GM10266 (cell line): ENCODE data around the gene DYNLT3.

ENCODE experiments used
- DNase-seq: peaks from one replicate; pipeline ENCODE4 v3.0.0; 2012; ENCODE audit errors: extremely low spot score
- TF ChIP-seq, protein P1 (sequence below): IDR thresholded peaks from 2 replicates; pipeline ENCODE4 v1.5.1; 2012; ENCODE audit warnings: mild to moderate bottlenecking, low read depth; ENCODE audit not compliant: control insufficient read depth, insufficient read depth; ENCODE audit errors: missing control alignments

Gene DYNLT3, protein sequence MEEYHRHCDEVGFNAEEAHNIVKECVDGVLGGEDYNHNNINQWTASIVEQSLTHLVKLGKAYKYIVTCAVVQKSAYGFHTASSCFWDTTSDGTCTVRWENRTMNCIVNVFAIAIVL

DNA sequence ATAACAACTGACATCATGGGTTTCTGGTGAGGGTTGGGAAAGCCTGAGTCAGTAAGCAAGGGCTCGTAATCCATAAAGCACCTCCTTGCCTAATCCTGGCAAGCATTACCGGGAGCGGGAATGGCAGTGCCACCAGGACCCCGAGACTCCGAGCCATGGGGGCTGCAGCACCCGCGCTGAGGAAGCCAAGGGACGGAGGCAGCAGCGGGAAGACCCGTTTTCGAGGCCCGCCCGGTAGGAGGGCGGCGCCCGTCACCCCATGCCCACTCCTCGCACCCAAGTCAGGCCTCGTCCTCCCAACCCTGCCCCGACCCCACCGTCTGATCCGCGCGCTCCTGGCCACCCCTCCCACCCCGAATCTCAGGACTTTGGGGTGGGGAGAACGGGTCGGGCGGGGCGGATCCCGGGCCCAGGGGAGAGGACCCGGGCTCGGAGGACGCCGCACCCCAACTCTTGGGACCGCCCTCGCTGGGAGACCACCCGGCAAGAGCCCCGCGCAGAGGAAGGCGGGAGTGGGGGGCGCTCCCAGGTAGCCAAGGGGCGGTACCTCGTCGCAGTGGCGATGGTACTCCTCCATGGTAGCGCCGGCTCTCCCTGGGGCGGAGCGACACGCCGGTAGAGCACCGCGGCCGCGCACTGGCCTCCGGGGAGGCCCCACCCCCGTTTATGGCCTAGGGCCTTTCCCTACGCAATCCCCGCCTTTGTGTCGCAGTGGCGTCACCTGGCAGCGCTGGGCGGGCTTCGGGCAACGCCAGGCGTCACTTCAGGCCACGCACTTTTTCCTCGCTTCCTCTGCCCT, at the start of gene DYNLT3:
Gene DYNLT3 (minus strand): TSS at position 638 of the 799 bp plus-strand sequence. CDS start 61 bp downstream, at position 577.
- peak; percentile 74 for DNase-seq
- TF ChIP-seq, protein P1, sequence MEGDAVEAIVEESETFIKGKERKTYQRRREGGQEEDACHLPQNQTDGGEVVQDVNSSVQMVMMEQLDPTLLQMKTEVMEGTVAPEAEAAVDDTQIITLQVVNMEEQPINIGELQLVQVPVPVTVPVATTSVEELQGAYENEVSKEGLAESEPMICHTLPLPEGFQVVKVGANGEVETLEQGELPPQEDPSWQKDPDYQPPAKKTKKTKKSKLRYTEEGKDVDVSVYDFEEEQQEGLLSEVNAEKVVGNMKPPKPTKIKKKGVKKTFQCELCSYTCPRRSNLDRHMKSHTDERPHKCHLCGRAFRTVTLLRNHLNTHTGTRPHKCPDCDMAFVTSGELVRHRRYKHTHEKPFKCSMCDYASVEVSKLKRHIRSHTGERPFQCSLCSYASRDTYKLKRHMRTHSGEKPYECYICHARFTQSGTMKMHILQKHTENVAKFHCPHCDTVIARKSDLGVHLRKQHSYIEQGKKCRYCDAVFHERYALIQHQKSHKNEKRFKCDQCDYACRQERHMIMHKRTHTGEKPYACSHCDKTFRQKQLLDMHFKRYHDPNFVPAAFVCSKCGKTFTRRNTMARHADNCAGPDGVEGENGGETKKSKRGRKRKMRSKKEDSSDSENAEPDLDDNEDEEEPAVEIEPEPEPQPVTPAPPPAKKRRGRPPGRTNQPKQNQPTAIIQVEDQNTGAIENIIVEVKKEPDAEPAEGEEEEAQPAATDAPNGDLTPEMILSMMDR = no peak

DNA sequence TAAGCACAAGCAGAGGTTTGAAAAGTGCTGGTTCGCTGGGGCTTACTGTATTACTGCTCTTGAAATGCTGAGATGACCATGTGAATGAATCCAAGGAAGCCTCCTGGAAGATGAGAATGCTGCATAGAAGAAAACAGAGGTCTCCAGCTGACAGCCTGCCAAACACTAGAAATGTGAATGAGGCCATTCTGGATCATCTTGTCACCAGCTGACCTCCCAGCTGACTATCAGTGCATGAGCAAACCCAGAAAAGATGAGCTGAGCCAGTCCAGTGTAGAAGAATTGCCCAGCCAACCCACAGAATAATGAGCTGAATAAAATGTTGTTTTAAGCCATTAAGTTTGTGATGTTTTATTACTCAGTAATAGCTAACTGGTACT, 49.1 kb upstream of the DYNLT3 start:
- DNase-seq = no peak
- TF ChIP-seq, protein P1 = no peak

DNA sequence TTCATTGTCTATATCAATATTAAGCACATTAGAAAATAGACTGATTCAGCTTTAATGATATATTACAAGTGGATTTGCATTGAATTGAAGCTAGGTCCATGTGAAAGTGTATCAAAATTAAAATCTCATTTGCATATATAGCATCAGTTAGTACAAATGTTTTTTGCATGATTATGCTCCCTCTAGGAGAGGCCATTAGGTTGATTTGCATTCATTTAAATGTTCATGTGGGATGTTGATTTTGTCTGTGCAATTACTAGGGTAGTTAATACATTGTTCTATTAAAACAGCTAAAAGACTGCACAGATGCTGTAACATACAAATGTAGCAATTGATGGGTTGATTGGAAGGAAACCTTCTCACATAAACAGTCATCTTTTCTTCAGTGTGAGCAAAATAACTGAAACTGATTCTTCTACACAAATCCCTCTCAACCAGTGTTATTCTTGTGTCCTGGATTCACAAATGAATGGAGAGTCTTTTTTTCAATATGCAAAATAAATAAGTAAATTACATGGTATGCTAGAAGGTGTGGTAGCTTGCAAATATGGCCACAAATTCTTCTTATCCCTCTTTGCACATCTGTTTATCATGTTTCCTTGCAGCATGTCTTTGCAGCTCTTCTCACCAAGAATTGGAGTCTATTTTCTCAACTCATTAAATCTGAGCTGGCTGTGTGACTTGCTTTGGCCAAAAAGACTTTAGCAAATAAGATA, 48.6 kb upstream of the DYNLT3 start:
- no peak for DNase-seq
- TF ChIP-seq, protein P1 = no peak

DNA sequence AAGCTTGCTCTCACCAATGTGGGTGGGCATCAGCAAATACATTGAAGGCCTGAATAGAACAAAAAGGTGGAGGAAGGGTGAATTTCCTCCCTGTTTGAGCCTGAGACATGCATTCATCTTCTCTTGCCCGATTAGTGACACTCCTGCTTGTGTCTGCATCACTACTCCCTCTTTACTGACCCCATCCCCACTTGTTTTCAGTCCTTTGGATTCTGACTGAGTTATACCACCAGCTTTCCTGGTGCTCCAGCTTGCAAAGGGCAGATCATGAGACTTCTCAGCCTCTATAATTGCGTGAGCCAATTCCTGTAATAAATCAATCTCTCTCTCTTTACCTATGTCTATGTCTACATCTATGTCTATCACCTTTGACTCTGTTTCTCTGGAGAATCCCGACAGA, 47.4 kb upstream of the DYNLT3 start:
- TF ChIP-seq, protein P1 = no peak
- DNase-seq = no peak

DNA sequence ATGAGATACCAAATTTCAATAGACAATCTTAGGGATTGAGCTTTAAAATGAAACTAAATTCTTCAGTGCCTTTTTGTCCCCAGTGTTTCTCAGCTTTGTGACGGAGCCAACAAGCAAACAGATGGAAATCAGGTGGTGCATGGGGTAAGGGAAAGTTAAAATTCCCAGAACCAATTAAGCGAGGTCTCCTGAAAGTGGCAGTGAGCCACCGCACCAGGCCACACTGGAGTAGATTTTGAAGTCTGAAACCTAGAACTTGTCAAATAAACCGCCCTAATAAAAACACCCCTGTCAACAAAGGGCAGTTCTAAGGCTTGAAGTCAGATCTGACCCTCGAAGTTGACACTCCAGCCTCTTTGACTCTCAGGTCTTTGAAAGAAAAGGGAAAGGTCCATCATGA, 40.6 kb upstream of the DYNLT3 start:
- TF ChIP-seq, protein P1 = no peak
- no peak for DNase-seq

DNA sequence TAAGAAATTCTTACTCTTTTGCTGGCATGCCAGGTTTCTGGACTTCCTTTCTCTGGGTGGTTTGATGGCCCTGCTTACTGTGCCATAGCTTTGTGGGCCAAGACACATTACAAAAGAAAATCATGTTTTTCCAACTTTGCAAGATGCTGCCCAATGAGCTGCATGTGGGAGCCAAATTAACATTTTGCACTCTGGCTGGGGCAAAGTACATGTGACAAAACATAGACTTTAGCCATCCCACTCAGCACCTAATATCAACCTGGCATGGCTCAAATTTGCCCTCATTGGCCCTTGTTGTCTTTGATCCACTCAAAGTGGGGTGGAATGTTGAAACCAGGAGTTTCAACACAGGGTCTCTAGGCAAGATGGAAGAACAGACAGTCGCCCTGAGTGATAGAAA, 40.0 kb upstream of the DYNLT3 start:
- TF ChIP-seq, protein P1 = no peak
- no peak for DNase-seq

DNA sequence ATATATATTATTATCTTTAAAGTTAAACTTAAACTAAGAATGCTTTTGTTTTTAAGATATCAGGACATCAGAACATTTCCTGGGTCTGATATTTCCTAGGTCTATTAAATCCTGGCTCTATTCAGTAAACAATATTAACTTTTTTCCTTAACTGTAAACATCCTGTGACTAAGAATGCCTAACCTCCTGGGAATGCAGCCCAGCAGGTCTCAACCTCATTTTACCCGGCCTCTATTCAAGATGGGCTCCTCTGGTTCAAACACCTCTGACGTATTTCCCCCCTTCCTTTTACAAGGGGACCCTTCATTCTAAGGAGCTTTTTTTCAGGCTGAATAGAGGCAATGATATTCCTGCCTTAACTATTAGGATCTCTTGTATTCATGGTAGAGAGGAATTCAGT, 35.8 kb upstream of the DYNLT3 start:
- no peak for DNase-seq
- TF ChIP-seq, protein P1 = no peak
